Fibroblast of pulmonary artery (primary cell): Measurements from ENCODE around the gene TCEA3.

Experiments used
- DNase-seq: peaks from one replicate; pipeline ENCODE4 v3.0.0-alpha.2; 2010; ENCODE audit warnings: low read depth
- H3K4me3 ChIP-seq: replicated peaks from 2 replicates; pipeline ENCODE4 v1.5.1; 2011; ENCODE audit warnings: low read depth, mild to moderate bottlenecking, control low read depth, low read length, moderate library complexity
- TF ChIP-seq, protein P1 (sequence below): IDR thresholded peaks from 2 replicates; pipeline ENCODE4 v1.5.1; 2011; ENCODE audit warnings: mild to moderate bottlenecking, control low read depth, low read length, inconsistent platforms; ENCODE audit errors: missing control alignments

Gene TCEA3

DNA sequence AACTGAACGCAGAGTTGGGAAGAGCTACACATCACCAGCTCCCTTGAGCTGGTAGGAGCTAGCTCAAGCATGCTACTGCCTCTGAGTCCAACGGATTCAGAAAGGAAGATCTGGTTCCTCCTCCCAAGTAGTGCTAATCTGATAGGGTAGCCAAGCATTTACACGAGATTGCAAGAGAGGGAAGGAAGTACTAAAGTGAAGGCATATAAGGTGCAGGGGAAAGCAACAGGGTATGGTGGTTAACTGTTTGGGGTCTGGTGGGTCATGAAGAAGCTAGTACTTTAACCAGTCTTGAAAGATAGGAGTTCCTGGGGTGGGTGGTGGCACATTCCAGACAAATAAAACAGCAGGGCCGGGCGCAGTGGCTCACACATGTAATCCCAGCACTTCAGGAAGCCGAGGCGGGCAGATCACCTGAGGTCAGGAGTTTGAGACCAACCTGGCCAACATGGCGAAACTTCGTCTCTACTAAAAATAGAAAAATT, 34.7 kb downstream of the TCEA3 start:
- TF ChIP-seq, protein P1, sequence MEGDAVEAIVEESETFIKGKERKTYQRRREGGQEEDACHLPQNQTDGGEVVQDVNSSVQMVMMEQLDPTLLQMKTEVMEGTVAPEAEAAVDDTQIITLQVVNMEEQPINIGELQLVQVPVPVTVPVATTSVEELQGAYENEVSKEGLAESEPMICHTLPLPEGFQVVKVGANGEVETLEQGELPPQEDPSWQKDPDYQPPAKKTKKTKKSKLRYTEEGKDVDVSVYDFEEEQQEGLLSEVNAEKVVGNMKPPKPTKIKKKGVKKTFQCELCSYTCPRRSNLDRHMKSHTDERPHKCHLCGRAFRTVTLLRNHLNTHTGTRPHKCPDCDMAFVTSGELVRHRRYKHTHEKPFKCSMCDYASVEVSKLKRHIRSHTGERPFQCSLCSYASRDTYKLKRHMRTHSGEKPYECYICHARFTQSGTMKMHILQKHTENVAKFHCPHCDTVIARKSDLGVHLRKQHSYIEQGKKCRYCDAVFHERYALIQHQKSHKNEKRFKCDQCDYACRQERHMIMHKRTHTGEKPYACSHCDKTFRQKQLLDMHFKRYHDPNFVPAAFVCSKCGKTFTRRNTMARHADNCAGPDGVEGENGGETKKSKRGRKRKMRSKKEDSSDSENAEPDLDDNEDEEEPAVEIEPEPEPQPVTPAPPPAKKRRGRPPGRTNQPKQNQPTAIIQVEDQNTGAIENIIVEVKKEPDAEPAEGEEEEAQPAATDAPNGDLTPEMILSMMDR: no peak
- DNase-seq: no peak
- H3K4me3 ChIP-seq: no peak overlapping the region

DNA sequence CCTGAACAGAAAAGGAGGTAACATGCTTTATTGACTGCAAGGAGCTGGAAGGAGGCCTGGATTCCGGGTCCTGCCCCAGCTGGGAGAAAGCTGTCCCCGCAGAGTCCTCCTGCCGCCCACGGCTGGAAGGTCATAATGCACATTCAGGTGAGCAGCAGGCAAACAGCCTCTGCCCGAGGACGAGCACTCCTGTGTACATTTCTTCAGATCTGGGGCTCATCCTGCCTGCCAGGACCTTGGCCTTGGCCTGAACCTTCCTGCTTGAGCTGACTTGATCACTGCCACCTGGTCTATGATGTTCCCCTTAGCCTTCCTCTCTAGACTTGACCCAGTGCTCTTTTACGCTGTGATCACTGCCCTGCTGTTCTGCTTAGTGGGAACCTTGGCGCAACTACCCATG, 37.1 kb downstream of the TCEA3 start:
- no peak overlapping the region for H3K4me3 ChIP-seq
- TF ChIP-seq, protein P1: no peak
- DNase-seq: no peak

DNA sequence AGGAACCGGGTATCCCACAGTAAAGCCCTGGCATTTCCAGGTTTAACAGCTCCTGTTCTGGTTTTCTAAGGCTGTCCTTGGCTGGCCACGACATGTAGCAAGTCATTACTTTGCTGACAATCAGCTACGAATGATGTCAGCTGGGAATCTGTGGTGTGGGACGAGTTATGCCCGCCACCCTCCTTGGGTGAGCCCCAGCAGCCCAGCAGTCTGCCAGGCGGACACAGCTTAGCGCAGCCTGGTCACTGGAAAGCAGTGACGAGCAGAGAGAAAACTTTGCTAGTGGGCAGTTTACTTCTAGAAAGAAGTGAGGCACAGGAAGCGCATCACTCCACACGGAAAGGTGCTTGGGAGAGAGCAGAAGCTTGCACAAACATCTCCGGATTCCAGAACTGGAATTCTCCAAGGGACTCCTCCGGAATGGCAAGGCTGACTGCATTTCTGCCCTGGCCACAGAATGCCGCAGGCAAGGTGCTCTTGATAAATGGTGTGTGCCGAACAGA, 39.4 kb downstream of the TCEA3 start:
- TF ChIP-seq, protein P1: no peak
- no peak overlapping the region for H3K4me3 ChIP-seq
- peak; percentile 65 for DNase-seq

DNA sequence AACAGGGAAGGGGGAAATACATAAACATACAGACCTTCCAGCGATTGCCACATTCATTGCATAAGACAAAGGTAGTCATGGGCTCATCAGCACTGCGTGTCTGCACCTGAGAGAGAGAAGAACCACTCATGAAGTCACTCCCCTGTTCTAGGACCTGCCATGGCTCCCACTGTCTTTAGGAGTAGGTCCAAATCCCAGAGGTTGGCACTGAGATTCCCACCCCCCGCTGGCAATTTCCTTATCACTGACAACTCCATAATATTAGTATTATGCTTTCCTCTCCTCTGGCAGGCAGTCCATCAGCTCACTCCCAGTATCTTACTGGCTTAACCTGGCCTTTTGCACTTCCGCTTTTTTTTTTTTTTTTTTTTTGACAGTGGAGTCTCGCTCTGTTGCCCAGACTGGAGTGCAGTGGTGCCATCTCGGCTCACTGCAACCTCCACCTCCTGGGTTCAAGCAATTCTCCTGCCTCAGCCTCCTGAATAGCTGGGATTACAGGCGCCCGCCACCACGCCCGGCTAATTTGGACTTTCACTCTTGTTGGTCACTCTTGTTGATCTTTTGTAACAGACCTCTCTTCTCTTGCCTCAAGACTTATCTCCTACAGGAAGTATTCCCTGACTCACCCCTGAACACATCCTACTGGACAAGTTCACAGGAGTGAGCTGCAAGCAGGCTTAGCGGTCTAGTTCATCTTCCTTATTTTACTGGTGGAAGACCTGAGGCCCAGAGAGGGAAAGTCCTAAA, 40.1 kb downstream of the TCEA3 start:
- H3K4me3 ChIP-seq: no peak overlapping the region
- TF ChIP-seq, protein P1: no peak
- peak; percentile 84 for DNase-seq

DNA sequence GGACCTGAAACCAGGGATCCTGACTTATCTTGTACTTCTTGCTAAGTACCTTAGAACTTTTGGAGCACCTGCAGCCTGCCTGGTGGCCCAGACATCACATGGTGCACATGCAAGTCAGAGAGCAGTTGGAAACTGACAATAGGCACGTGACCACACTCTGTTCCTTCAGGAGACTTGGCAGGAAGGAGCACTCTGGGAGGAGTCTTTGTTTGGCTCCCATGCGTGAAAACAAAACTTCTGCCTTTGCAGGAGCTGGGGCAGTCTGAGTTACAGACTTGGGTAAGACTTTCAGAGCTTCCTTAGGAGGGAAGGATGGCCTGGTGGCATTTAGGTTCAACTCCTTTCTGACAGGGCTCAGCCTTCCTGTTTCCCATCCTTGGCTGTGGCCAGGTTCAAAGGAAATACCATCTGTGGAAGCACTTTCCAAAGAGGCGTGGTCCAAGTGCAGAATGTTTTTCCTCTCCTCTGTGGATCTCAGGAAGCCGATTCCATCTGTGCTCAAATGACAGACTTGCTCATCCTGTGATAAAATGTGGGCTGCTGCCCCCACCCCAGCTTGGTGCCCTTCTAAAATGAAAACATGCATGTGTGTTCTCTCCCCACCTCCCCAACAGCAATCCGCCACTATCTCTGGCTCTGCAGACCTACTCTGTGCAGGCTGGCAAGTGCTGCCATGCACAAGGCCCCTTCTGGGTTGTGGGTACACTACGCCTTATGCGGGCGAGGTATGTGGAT, 40.8 kb downstream of the TCEA3 start:
- no peak overlapping the region for H3K4me3 ChIP-seq
- TF ChIP-seq, protein P1: no peak
- peak; percentile 45 for DNase-seq

DNA sequence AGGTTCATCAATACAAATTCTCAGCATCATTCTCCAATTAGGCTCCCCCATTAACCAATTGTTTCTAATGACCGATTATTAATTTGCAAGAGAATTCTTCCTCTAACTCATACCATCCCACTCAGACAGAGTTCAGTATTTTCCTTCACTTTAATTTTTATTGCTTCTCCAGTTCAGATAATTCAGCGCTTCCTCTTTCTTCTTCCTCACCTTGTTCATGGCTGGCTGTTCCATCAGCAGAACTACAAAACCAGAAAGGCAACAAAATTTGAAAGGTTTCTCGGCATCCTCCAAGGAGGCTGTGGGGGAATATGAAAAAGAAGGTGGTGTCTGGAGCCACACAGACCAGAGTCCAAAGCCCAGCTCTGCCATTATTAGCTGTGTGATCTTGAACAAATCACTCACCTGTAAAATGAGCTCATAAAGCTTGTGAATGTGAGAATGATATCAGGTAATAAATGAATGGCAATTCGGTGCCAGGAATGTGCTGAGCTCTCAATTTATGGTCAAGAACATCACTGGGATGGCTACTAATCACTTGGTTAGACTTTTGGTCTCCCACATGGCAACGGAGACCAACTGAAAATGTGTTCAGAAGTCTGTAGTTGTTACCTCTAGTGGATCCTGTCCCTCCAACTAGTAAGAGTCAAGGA, 43.2 kb downstream of the TCEA3 start:
- DNase-seq: no peak
- TF ChIP-seq, protein P1: no peak
- no peak overlapping the region for H3K4me3 ChIP-seq
